NK-92 (cell line): Measurements from ENCODE around the gene KIN.
"Not testable (repeated sequence)": the region's sequence is repeated elsewhere in the genome, so short reads cannot be mapped to it uniquely, and the experiment has no call there.

Experiments
- DNase-seq: peaks from one replicate; lab custom pipeline; 2025; ENCODE audit not compliant: unreplicated experiment; lab: John Stamatoyannopoulos, UW

KIN gene

GRCh38 chr10:7795605-7796004 is 7.8 kb upstream of the KIN start:
- DNase-seq: no peak

GRCh38 chr10:7794251-7795026 is 6.6 kb upstream of the KIN start:
- DNase-seq: no peak

DNA sequence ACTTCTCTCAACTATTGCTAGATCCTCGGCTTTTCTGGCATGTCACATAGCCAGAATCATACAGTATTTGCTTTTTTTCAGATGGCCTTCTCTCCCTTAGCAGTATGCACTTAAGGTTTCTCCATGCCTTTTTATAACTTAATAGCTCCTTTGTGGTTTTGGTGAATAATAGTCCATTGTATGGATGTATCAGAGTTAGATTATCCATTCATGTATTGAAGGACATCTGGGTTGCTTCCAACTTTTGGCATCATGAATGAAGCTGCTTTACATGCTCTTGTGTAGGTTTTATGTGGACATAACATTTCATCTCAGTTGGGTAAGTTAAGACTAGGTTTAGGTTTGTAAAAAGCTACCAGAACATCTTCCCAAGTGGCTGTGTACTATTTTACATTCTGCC is 4.7 kb upstream of the KIN start:
- DNase-seq: no peak

DNA sequence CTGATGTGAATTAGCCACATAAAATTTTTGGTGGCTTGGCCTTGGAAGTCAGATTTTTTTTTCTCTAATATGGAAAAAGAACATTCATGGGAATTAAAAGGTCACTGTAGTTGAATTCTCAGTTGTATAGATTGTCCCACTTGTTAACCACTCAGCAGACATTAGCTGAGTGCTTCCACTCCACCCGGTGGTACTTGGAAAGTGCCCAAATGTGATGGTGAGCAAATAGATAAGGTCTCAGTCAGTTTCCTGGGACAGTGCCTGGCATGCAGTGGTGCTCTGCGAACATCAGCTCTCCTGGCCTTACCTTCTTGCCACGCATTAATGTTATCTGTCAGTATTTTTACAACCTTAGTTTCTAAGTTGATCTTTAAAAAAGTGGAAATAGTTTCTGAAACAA is 1.6 kb upstream of the KIN start:
- DNase-seq: no peak

- DNase-seq: no peak
These were observed 970 bp upstream of the KIN start for GRCh38 chr10:7788639-7789286.

DNA sequence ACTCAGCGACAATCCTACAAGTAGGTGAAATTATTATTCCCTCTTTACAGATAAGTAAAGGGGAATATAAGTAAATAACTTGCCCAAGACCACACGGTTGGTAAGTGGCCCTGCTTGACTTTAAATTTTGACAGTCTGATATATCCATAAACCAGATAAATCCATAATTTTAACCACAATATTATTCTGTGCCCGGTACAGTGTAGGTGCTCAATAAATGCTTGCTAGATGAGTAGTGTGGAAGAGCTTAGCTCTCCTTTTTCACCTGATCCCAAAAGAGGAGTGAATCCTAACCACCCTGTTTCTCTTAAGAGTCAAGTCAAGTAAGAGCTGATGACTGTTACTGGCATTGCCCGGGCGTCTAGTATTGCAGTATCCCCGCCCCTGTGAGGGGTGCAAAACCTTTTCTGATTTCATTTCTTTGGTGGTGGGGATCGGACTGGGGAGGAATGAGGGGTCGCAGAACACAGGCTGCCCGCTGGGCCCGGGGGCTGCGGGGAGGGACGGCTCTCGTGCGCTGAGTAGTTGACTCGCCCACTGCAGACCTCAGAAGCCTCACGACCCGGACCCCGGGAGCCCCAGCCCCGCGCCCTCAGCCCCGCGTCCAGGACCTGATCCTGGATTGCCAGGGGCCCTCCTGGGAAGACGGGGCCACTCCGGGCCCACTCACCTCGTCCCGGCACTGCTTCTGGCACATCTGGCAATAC is 490 bp downstream of the KIN start:
- DNase-seq: no peak

DNA sequence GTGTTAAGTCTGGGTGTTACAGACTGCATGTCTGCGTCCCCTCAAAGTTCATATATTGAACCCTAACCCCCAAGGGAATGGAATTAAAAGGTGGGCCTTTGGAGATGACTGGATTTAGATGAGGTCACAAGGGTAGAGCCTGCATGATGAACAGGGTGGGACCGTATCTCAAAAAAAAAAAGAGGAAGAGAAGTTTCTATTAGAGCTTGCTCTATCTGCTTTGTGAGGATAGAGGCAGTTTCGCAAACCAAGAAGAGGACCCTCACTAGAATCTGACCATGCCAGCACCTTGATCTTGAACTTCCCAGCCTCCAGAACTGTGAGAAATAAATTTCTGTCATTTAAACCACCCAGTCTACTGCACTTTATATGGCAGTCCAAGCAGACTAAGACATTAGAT is 1.4 kb downstream of the KIN start:
- DNase-seq: no peak

- DNase-seq: not testable (repeated sequence)
These were observed 5.6 kb downstream of the KIN start for GRCh38 chr10:7782194-7782593.

- no peak for DNase-seq
These were observed 11.0 kb downstream of the KIN start for GRCh38 chr10:7776777-7777176.

GRCh38 chr10:7773845-7774801 is 13.7 kb downstream of the KIN start:
- no peak for DNase-seq

GRCh38 chr10:7768417-7768816 is 19.4 kb downstream of the KIN start:
- DNase-seq: no peak

GRCh38 chr10:7767209-7767608 is 20.6 kb downstream of the KIN start:
- no peak for DNase-seq

- no peak for DNase-seq
These were observed 21.6 kb downstream of the KIN start for GRCh38 chr10:7766241-7766640.

DNA sequence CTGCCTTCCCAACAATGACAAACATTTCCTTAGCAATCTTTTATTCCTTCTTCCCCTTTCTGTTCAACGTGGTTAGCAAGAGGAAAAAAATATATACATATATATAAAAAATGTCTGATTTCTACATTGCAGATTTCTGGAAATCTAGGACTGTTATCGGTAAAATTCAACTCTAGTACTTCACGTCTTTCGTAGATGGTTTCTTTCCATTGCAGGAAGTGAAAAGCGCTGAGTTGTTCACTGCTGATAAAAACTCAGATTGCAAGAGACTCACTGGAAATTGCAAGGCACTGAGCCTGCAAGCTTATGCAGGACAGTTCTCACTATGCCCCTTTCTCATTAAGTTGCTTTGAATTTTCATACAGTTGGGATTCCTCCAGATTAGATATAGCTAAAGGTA is 23.9 kb downstream of the KIN start:
- no peak for DNase-seq

GRCh38 chr10:7756360-7756992 is 31.3 kb downstream of the KIN start:
- no peak for DNase-seq

- no peak for DNase-seq
These were observed 32.7 kb downstream of the KIN start for GRCh38 chr10:7755103-7755502.

DNA sequence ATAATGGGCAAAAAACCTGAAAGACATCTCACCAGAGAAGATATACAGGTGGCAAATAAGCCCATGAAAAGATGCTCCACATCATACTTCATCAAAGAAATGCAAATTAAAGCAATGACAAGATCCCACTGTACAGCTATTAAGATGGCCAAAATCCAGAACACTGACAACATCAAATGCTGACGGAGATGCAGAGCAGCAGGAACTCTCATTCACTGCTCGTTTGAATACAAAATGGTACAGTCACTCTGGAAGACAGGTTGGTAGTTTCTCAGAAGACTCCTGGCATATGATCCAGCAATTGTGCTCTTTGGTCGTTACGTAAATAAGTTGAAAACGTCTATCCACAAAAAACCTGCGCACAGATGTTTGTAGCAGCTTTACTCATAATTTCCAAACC is 35.5 kb downstream of the KIN start:
- no peak for DNase-seq

DNA sequence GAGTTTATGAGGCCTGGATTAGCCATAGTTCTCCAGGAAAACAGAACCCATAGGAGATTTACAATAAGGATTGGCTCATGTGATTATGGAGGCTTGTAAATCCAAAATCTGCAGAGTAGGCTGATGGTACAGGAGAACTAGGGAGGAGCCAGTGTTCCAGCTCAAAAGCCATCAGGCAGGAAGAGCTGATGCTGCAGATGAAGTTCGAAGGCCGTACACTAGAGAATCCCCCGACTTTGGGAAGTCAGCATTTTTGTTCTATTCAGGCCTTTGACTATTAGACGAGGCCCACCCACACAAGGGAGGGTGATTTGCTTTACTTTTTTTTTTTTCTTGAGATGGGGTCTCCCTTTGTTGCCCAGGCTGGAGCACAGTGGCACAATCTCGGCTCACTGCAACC is 37.6 kb downstream of the KIN start:
- no peak for DNase-seq

- DNase-seq: not testable (repeated sequence)
These were observed 39.2 kb downstream of the KIN start for GRCh38 chr10:7748637-7749036.

GRCh38 chr10:7744307-7744706 is 43.5 kb downstream of the KIN start:
- no peak for DNase-seq
